Measurements from ENCODE around the gene ALG8.

The ALG8 gene

GRCh38 chr11:78158987-78159652 lies 19.7 kb upstream of the ALG8 start:
- DNase-seq, result no peak

GRCh38 chr11:78156127-78156844 lies 16.9 kb upstream of the ALG8 start:
- DNase-seq, result no peak

GRCh38 chr11:78151804-78152203 lies 12.4 kb upstream of the ALG8 start:
- DNase-seq, result no peak

DNA sequence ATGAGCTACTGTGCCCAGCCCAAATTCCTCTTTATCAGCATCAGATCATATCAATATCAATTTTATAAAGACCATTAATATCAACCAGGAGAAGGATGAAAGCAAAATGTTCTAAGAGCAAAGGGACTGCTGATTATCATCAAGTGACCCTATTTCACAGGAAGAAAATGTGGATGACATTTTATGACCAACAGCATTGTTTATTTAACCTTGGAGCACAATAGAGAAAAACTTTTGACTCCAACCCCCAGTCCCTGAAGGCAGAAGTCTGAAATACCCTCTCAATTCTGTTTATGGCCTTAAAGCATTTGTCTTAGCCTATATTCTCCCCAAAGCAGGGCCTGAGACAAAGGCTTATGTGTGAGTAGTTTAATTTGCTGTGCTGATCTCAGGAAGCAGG lies 11.3 kb upstream of the ALG8 start:
- no peak for DNase-seq

GRCh38 chr11:78150346-78150745 lies 10.9 kb upstream of the ALG8 start:
- no peak for DNase-seq

- no peak for DNase-seq
Observed at GRCh38 chr11:78149646-78150045, 10.2 kb upstream of the ALG8 start.

GRCh38 chr11:78147807-78148206 lies 8.4 kb upstream of the ALG8 start:
- peak; percentile 9 for DNase-seq

DNA sequence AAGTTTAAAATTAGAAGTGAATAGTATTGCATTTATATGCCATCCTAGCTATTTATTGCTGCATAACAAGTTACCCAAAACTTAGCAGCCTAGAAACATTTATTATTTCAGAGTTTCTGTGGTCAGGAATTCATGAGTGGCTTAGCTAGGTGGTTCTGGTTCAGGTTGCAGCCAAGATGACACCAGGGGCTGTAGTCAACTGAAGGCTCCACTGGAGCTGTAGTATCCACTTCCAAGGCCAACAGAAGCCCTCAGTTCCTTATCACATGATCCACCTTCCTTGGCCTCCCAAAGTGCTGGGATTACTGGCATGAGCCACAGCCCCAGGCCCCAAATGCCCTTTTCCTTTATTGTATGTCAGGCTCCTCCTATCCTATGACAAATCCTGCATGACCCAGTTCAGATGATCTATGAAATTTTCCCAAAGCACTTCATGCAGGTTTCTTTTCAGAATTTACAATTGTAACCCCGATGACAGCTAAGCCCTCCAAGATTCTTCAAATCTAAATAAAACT lies 6.1 kb upstream of the ALG8 start:
- DNase-seq, result no peak

GRCh38 chr11:78140392-78141077 lies 1.1 kb upstream of the ALG8 start:
- no peak for DNase-seq

DNA sequence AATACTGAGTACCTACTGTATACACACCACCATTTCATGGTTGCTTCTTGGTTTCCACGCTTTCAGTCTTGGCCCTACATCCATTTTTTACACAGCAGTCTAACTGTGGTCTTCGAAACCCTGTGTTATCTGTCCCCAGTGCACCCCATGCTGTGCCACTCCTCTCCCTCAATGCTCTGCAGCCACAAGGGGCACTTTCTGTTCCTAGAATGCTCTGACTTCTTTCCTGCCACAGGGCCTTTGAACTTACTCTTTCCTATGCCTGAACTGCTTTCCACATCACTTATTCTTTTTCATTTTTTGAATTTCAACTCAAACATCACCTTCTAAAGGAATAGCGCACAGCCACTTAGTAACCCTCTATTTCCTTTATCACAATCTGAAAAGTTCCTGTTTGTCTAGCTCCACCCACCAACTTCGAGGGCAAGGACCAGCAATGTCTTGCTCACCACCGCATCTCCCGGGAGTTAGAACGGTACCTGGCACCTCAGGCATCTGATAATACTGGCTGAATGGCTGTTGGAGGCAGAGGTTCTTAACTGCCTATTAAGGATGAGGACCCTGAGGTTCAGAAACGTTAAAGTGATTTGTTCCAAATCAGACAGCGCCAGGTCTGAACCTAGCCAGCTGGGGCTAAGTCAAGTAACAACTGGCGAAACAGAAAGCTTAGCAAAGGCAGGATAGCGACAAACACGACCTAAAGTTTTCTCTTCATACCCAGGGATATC lies 568 bp downstream of the ALG8 start:
- no peak for DNase-seq

DNA sequence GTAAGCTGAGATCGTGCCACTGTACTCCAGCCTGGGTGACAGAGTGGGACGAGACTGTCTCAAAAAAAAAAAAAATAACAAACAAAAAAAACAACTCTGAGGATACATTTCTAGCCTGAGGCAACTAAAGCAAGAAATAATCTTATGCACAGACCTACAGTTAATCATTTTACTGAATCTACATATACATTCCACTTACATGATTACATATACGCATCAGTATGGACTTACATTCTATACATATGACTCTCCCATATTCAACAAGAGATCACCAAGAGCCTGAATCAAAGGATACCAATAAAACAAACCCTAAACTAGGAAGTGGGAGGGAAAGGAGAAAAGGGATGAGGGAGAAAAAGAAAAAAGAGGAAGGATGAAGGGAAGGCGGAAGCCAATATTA lies 1.1 kb downstream of the ALG8 start:
- no peak for DNase-seq

DNA sequence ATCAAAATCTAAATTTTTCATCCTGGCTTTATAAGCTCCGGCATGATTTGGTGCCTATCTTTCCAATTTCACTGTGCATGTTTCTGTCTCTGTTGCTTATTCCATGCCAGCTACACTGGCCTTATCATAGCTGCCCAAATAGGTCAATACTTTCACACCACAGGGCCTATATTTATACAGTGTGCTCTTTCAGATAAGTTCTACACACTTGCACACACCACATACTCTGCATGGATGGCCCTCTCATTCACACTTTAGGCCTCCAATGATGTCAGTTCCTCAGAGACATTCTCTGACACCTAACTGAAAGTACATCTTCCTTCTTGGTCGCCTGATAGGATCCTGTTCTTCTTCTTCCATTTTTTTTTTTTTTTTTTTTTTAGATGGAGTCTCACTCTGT lies 7.0 kb downstream of the ALG8 start:
- DNase-seq, result no peak

GRCh38 chr11:78131956-78132355 lies 7.5 kb downstream of the ALG8 start:
- DNase-seq, result no peak

DNA sequence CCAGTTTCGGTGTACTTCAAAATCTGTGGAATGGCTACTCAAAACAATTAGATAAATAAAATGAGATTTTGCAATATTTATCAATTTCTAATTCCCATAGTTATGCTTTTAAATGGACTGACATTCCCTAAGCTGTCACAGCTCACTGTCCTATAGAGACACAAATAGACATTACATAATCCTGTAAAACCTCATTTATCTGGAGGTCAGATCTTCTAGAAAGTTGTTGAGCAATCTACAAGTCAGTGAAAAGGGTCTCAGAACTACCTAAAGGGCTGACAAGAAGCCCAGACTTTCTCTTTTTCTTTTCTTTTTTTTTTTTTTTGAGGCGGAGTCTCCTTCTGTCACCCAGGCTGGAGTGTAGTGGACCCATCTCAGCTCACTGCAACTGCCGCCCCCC lies 12.0 kb downstream of the ALG8 start:
- no peak for DNase-seq

DNA sequence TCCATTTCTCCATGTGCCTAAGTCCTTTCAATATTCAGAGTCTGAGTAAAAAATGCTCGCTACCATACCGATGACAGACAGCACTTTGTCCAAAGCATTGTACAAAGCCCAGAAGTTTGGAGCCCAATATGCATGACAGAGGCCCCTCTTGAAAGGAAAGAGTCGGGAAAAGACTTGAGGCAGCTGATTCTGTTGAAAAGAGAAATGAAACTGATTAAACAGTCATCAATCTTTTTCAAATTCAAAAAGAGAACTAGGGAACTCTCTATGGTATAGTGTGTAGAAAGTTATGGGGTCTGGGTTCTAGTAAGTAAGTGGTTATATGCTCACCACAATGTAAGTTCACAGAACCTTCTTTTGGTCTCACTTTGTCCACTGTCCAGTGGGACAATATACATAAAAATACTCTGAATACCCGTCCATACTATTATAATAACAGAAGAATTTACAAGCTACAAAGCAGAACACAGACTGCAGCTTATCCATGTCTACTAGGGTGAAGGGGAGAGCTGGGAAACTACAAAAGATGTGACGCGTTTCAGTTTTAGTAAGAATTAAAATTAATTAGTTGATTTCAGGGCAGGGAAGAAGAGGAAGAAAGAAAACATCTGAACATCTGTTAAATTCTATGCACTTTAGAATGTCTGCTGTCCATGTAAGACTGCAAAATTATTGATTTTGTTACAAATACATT lies 26.7 kb downstream of the ALG8 start:
- no peak for DNase-seq

DNA sequence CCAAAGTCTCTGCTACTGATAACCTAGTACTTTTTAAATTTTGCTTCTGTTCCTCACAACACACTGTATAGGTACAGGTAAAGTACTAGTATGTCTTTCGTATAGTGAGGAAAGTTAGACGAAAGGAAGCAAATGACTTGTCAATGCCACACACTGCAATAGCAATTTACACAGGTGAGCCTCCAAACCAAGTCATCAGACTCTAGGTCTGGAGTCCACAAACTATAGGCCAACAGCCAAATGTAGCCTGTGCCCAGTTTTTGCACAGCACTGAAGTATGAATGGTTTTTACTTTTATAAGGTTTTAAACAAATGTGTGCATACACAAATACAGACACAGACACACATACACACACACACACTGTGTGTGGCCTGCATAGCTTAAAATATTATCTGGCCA lies 28.1 kb downstream of the ALG8 start:
- no peak for DNase-seq

DNA sequence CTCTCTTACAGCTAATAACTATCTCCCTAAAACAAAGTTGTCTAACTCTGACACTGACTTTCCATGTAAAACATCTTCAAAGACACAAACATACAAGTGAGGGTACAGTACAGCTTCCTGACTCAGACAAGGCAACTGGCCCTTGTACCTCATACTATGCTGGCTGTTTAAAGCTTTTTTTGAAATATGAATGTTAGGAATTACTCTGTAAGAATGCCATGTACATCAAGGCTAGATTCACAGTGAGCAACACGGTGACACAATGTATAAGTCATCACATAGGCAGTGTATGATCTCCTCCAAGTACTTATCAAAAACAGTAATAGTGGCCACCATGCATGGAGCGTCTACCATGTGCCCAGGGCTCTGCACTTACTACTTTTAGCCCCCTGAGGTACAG lies 28.6 kb downstream of the ALG8 start:
- no peak for DNase-seq

DNA sequence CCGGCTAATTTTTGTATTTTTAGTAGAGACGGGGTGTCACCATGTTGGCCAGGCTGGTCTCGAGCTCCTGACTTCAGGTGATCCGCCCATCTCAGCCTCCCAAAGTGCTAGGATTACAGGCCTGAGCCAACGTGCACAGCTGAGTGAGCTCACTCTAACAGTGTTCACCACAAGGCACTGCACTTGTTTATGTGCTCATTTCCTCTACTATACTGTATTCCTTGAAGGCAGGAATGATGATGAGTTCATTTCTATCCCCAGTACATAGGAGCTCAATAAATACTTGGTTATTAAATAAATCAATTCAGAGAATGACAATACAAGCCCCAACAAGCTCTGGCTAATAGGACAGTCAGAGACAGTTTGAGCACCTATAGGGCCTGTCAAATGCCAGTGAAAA lies 29.1 kb downstream of the ALG8 start:
- no peak for DNase-seq

DNA sequence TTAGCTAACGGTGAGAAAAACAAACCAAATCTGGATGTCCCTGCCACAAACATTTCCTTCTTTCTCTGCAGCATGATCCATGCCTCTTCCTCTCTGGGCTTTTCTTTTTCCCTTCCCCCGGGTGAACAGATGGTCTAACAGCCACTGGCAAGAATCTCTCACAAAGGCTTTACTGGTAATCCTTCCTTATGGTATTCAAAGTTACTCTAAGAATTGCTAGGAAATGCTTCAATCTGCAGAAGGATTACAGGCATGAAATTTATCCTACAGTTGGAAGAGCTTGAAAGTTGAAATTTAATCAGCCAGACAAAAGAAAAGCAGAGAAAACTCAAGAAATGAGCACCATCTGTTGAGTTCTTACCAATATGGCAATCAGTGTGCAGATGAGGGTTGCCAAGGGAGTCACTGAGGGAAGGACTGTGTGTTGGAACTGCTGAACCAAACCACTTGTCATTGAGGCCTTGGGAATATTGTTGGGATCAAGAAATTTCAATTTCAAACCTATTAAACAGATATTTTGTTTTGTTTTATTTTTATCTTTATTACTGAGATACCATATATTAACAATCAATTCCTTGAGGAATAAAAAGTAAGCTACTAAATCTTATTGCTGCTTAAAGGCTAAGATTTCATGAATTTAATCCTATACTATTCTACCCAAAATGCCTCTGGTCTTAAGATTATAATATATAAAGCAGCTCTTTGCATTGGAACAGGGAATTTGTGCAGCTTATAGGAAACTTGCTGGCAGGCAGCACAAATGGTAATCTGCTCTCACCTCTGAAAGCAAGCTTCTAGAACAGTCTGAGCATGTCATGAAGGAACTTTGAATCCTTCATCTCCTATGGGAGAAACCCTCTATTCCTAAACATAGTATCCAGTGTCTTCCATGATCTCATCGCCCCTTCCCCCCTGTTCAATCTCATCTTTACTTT lies 30.1 kb downstream of the ALG8 start:
- DNase-seq, result no peak

- DNase-seq, result no peak
Observed at GRCh38 chr11:78100676-78101472, 38.6 kb downstream of the ALG8 start.

DNA sequence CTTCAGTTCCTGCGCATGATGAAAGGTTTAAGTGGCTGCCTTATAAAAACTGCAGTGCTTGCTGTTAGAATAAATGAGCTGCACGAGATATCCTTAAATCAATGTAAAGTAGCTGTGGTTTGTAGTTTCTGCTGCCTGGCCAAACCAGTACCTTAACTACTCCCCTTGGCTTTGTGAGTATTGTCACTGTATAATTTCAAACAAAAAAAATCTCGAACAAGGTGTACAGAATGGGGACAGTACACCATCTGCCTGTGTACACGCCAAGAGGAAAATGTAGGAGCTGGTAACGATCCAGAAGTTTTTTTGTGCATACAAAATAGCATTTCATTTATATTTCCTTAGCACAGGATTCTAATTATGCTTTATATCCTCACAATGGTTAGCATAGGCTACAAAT lies 39.2 kb downstream of the ALG8 start:
- no peak for DNase-seq

Measured in NCI-H1436 treated with DMSO at 0.1 percent for 48 hours (cell line).